WTC11 (cell line): ENCODE results near the gene GSK3B. TPM values are rescaled to one million over a fixed set of nuclear protein-coding genes. Genes with fewer than 3 reads are reported as not detected.

Experiments used
- ATAC-seq: fragments of 200-7000 bp; cut with Tn5 transposase; 2 replicates; pipeline ENCODE4 v1.10.0; 2021; ENCODE audit warnings: mild to moderate bottlenecking, moderate library complexity
- CTCF ChIA-PET: fragments of 300-600 bp; sonication (Branson Sonifier 250); formaldehyde crosslinking; loops from one replicate; lab custom pipeline; 2021; ENCODE audit warnings: antibody characterized with exemption; lab: Charles Lee
- POLR2A ChIA-PET: fragments of 350-600 bp; sonication (Branson Sonifier 250); formaldehyde crosslinking; loops from one replicate; lab custom pipeline; 2021; ENCODE audit warnings: antibody characterized with exemption; lab: Charles Lee
- DNase-seq: peaks from one replicate; pipeline ENCODE4 v3.0.0; 2021; ENCODE audit warnings: low spot score
- H3K27ac Mint-ChIP-seq: 2 replicates; pipeline ENCODE4 v1.8.0; 2021; ENCODE audit warnings: mixed read lengths
- H3K27me3 Mint-ChIP-seq: 2 replicates; pipeline ENCODE4 v1.8.0; 2021; ENCODE audit warnings: low read depth, mild to moderate bottlenecking, moderate library complexity, mixed read lengths
- H3K36me3 Mint-ChIP-seq: 2 replicates; pipeline ENCODE4 v1.8.0; 2021; ENCODE audit warnings: mixed read lengths
- H3K4me1 Mint-ChIP-seq: 2 replicates; pipeline ENCODE4 v1.8.0; 2022; ENCODE audit warnings: mixed read lengths
- H3K4me3 Mint-ChIP-seq: 2 replicates; pipeline ENCODE4 v1.8.0; 2021; ENCODE audit warnings: mild to moderate bottlenecking, moderate library complexity, mixed read lengths
- H3K9me3 Mint-ChIP-seq: 2 replicates; pipeline ENCODE4 v1.8.0; 2021; ENCODE audit warnings: mixed read lengths
- AR ChIP-seq: fragments of 250-450 bp; sonication (Bioruptor Pico); IDR thresholded peaks from 2 replicates; pipeline ENCODE4 v1.9.0; 2021; ENCODE audit warnings: mild to moderate bottlenecking
- CBFB ChIP-seq: sonication (generic); formaldehyde crosslinking; IDR thresholded peaks from 2 replicates; pipeline ENCODE4 v1.8.1; 2022; ENCODE audit warnings: mild to moderate bottlenecking, low read depth, missing genetic modification reagents
- CREM ChIP-seq: sonication (generic); formaldehyde crosslinking; IDR thresholded peaks from 2 replicates; pipeline ENCODE4 v1.8.1; 2022; ENCODE audit warnings: mild to moderate bottlenecking, missing genetic modification reagents, moderate library complexity
- CTCF ChIP-seq: fragments of 200-600 bp; IDR thresholded peaks from 2 replicates; pipeline ENCODE4 v1.8.0; 2022; ENCODE audit warnings: antibody characterized with exemption
- E2F1 ChIP-seq: sonication (generic); formaldehyde crosslinking; IDR thresholded peaks from 2 replicates; pipeline ENCODE4 v1.8.0; 2022; ENCODE audit warnings: mild to moderate bottlenecking, missing genetic modification reagents
- E2F5 ChIP-seq: sonication (generic); formaldehyde crosslinking; IDR thresholded peaks from 2 replicates; pipeline ENCODE4 v1.8.1; 2022; ENCODE audit warnings: mild to moderate bottlenecking, moderate library complexity, missing genetic modification reagents
- ESRRA ChIP-seq: sonication (generic); formaldehyde crosslinking; IDR thresholded peaks from 2 replicates; pipeline ENCODE4 v1.8.1; 2022; ENCODE audit warnings: mild to moderate bottlenecking, missing genetic modification reagents, borderline replicate concordance
- MLX ChIP-seq: sonication (generic); formaldehyde crosslinking; IDR thresholded peaks from 2 replicates; pipeline ENCODE4 v1.8.1; 2023; ENCODE audit warnings: mild to moderate bottlenecking, missing genetic modification reagents, moderate library complexity
- MXD4 ChIP-seq: fragments of 250-450 bp; sonication (Bioruptor Pico); IDR thresholded peaks from 2 replicates; pipeline ENCODE4 v1.8.0; 2021; ENCODE audit warnings: mild to moderate bottlenecking, moderate library complexity, borderline replicate concordance
- MYBL2 ChIP-seq: sonication (generic); formaldehyde crosslinking; IDR thresholded peaks from 2 replicates; pipeline ENCODE4 v1.8.1; 2023; ENCODE audit warnings: mild to moderate bottlenecking, moderate library complexity, missing genetic modification reagents
- NFE2L1 ChIP-seq: sonication (generic); formaldehyde crosslinking; IDR thresholded peaks from 2 replicates; pipeline ENCODE4 v1.8.1; 2023; ENCODE audit warnings: missing genetic modification reagents
- NR1H2 ChIP-seq: sonication (generic); formaldehyde crosslinking; IDR thresholded peaks from 2 replicates; pipeline ENCODE4 v1.9.0; 2021; ENCODE audit warnings: mild to moderate bottlenecking, moderate library complexity, missing genetic modification reagents
- PRRX2 ChIP-seq: fragments of 250-450 bp; sonication (Bioruptor Pico); IDR thresholded peaks from 2 replicates; pipeline ENCODE4 v1.8.0; 2021; ENCODE audit warnings: mild to moderate bottlenecking
- RELA ChIP-seq: sonication (generic); formaldehyde crosslinking; IDR thresholded peaks from 2 replicates; pipeline ENCODE4 v1.8.1; 2022; ENCODE audit warnings: missing genetic modification reagents, mild to moderate bottlenecking, borderline replicate concordance
- USF2 ChIP-seq: sonication (generic); formaldehyde crosslinking; IDR thresholded peaks from 2 replicates; pipeline ENCODE4 v1.8.1; 2023; ENCODE audit warnings: mild to moderate bottlenecking, missing genetic modification reagents, moderate library complexity
- ZBTB43 ChIP-seq: sonication (generic); formaldehyde crosslinking; IDR thresholded peaks from 2 replicates; pipeline ENCODE4 v1.8.1; 2023; ENCODE audit warnings: mild to moderate bottlenecking, missing genetic modification reagents
- ZNF121 ChIP-seq: sonication (generic); formaldehyde crosslinking; IDR thresholded peaks from 2 replicates; pipeline ENCODE4 v1.8.0; 2023; ENCODE audit warnings: missing genetic modification reagents
- ZNF138 ChIP-seq: sonication (generic); formaldehyde crosslinking; conservative IDR thresholded peaks from 2 replicates; pipeline ENCODE4 v1.8.1; 2022; ENCODE audit warnings: mild to moderate bottlenecking, moderate library complexity, missing genetic modification reagents
- ZNF396 ChIP-seq: fragments of 250-450 bp; sonication (Bioruptor Pico); IDR thresholded peaks from 2 replicates; pipeline ENCODE4 v1.8.0; 2021; ENCODE audit warnings: mild to moderate bottlenecking, moderate library complexity, borderline replicate concordance
- ZSCAN18 ChIP-seq: fragments of 250-450 bp; sonication (Bioruptor Pico); IDR thresholded peaks from 2 replicates; pipeline ENCODE4 v2.1.2; 2022; ENCODE audit warnings: mild to moderate bottlenecking, moderate library complexity
- total RNA-seq: library from RNA; stranded (reverse); gene quantifications from 3 replicates; pipeline ENCODE4 v1.2.3, GENCODE V29; 2021

Gene GSK3B
- total RNA-seq, 1 experiment from 2014 or later: 48.9 TPM

- DNase-seq: no peak
- ATAC-seq: no peak
- no peaks in the 10 kb centered on the region for H3K27me3 Mint-ChIP-seq
- TF ChIP-seq AR (CRISPR knock-in tag) (no peak), NFE2L1 (CRISPR knock-in tag) (no peak), CTCF (no peak), ZNF121 (no peak), E2F1 (no peak), RELA (no peak), ESRRA (no peak), ZNF138 (CRISPR knock-in tag) (no peak), MLX (no peak), USF2 (CRISPR knock-in tag) (no peak), E2F5 (CRISPR knock-in tag) (no peak), NR1H2 (CRISPR knock-in tag) (no peak), ZSCAN18 (CRISPR knock-in tag) (no peak), ZNF396 (no peak), MXD4 (CRISPR knock-in tag) (no peak), CREM (no peak), MYBL2 (CRISPR knock-in tag) (no peak), ZBTB43 (CRISPR knock-in tag) (no peak), PRRX2 (CRISPR knock-in tag) (no peak), CBFB (CRISPR knock-in tag) (no peak)
- H3K4me3 Mint-ChIP-seq: no peak overlapping the region
- peaks cover 3% of the 10 kb centered on the region; the same call in 1 of the 2 replicates for H3K36me3 Mint-ChIP-seq
- peaks cover 24% of the 10 kb centered on the region for H3K4me1 Mint-ChIP-seq
- H3K27ac Mint-ChIP-seq: no peak overlapping the region
- CTCF ChIA-PET: no interaction called here
- POLR2A ChIA-PET: no interaction called here
- H3K9me3 Mint-ChIP-seq: no peaks in the 10 kb centered on the region
These were observed 259.4 kb downstream of the GSK3B start for GRCh38 chr3:119834754-119835370.
